ENCODE data around the gene SLC44A4.

SLC44A4 gene

GRCh38 chr6:31920811-31921210 is 42.0 kb upstream of the SLC44A4 start:
- DNase-seq (ENCODE audit: extremely low read depth, insufficient read length), result no peak
- H3K36me3 ChIP-seq (ENCODE audit: control insufficient read depth, insufficient read depth, low read length), result no peaks in the 10 kb centered on the region
- H3K4me3 ChIP-seq (replicated peaks; ENCODE audit: low read depth, low read length), result no peak overlapping the region
- no peak for TF ChIP-seq CTCF (IDR thresholded peaks at IDR 0.05; ENCODE audit: insufficient read depth, low read length, poor library complexity, severe bottlenecking)
- no peaks in the 10 kb centered on the region for H3K27me3 ChIP-seq (replicated peaks; ENCODE audit: control insufficient read depth, insufficient read depth, low read length)

GRCh38 chr6:31919624-31920303 is 41.0 kb upstream of the SLC44A4 start:
- no peak for TF ChIP-seq CTCF (IDR thresholded peaks at IDR 0.05; ENCODE audit: insufficient read depth, low read length, poor library complexity, severe bottlenecking)
- Histone ChIP-seq H3K27me3 (replicated peaks; ENCODE audit: control insufficient read depth, insufficient read depth, low read length) (no peaks in the 10 kb centered on the region), H3K36me3 (ENCODE audit: control insufficient read depth, insufficient read depth, low read length) (no peaks in the 10 kb centered on the region), H3K4me3 (replicated peaks; ENCODE audit: low read depth, low read length) (no peak overlapping the region)
- no peak for DNase-seq (ENCODE audit: extremely low read depth, insufficient read length)

- H3K27me3 ChIP-seq (replicated peaks; ENCODE audit: control insufficient read depth, insufficient read depth, low read length), result no peaks in the 10 kb centered on the region
- no peak for TF ChIP-seq CTCF (IDR thresholded peaks at IDR 0.05; ENCODE audit: insufficient read depth, low read length, poor library complexity, severe bottlenecking)
- no peaks in the 10 kb centered on the region for H3K36me3 ChIP-seq (ENCODE audit: control insufficient read depth, insufficient read depth, low read length)
- DNase-seq (ENCODE audit: extremely low read depth, insufficient read length), result no peak
- no peak overlapping the region for H3K4me3 ChIP-seq (replicated peaks; ENCODE audit: low read depth, low read length)
Observed at GRCh38 chr6:31918069-31918720, 39.4 kb upstream of the SLC44A4 start.

- Histone ChIP-seq H3K4me3 (replicated peaks; ENCODE audit: low read depth, low read length) (no peak overlapping the region), H3K27me3 (replicated peaks; ENCODE audit: control insufficient read depth, insufficient read depth, low read length) (no peaks in the 10 kb centered on the region), H3K36me3 (ENCODE audit: control insufficient read depth, insufficient read depth, low read length) (no peaks in the 10 kb centered on the region)
- TF ChIP-seq CTCF (IDR thresholded peaks at IDR 0.05; ENCODE audit: insufficient read depth, low read length, poor library complexity, severe bottlenecking), result no peak
- DNase-seq (ENCODE audit: extremely low read depth, insufficient read length), result no peak
Observed at GRCh38 chr6:31915756-31916155, 37.0 kb upstream of the SLC44A4 start.

- no peaks in the 10 kb centered on the region for H3K36me3 ChIP-seq (ENCODE audit: control insufficient read depth, insufficient read depth, low read length)
- H3K4me3 ChIP-seq (replicated peaks; ENCODE audit: low read depth, low read length), result no peak overlapping the region
- no peaks in the 10 kb centered on the region for H3K27me3 ChIP-seq (replicated peaks; ENCODE audit: control insufficient read depth, insufficient read depth, low read length)
- no peak for TF ChIP-seq CTCF (IDR thresholded peaks at IDR 0.05; ENCODE audit: insufficient read depth, low read length, poor library complexity, severe bottlenecking)
- no peak for DNase-seq (ENCODE audit: extremely low read depth, insufficient read length)
Observed at GRCh38 chr6:31915351-31915750, 36.6 kb upstream of the SLC44A4 start.
